ENCODE data around the gene FBXO31.

FBXO31 gene

DNA sequence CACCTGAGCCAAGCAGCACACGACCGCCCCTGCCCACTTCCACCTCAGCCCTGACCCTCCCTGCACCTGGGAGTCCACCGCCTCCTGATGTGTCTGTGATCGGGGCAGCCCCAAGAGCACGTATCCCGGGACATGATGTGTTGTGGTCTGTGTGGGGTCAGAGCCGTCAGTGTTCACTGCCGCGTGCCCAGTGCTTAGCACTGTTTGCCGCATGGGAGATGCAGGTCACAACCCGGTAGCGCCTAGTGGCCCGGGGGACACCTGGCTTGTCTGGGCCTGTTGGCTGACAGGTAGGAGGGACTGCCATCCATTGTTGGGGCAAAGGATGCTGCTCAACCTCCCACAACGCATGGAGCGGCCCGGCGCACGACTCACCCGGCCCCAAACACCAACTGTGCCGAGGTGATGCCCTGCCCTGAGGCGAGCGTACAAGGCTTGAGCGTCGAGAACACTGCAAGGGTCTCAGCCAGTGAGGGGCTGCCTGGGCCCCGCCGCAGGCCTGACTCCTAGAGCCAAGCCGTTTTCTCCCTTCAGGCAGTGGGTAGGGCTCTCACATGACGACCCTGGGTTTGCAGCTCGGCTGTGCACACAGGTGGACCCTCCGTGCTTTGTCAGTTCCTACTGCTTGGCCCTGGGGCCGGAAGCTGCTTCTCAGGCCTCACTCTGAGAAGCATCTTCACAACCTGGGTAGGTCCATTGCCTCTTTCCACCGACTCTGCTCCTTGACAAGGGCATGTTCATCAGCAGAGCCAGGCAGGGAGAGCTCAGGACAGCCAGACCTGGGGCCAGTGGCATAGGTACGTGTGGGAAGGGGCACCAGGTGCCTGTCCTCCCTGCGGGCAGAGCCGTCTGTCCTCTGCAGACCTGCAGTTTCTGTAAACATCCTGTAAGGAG lies 60.5 kb downstream of the FBXO31 start:
- Histone ChIP-seq H3K27ac (no peak overlapping the region), H3K4me3 (no peak overlapping the region), H3K4me1 (peaks cover 30% of the 10 kb centered on the region), H3K36me3 (peaks cover 66% of the 10 kb centered on the region), H4K20me1 (peaks cover 63% of the 10 kb centered on the region), H3K9ac (no peak overlapping the region), H3K9me3 (no peaks in the 10 kb centered on the region), H3K27me3 (no peaks in the 10 kb centered on the region; the same call in 1 of the 2 replicates), H3K4me2 (no peak overlapping the region)
- TF ChIP-seq Cebpa-rat (IDR thresholded peaks at IDR 0.05) = no peak

DNA sequence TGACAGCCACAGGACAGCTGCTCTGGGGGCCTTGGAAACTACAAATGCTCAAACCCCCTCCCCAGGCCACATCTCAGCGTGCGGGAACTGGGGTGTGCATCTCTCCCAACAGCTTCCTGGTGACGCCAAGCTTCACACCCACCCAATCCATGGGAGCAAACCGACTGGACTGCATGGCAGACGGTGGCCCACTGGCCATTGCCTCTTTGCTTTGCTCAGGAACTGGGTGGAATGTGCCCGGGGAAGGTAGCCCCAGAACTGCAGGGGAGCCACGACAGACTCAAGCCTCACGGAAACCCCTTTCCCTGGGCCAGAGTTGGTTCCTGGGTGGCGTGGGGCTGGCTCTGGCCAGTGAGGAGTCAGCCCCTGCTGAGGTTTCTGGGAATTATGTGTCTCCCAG lies 61.2 kb downstream of the FBXO31 start:
- no peaks in the 10 kb centered on the region; the same call in 1 of the 2 replicates for H3K27me3 ChIP-seq
- peaks cover 57% of the 10 kb centered on the region for H4K20me1 ChIP-seq
- no peak for TF ChIP-seq Cebpa-rat (IDR thresholded peaks at IDR 0.05)
- H3K36me3 ChIP-seq = peaks cover 58% of the 10 kb centered on the region
- no peak overlapping the region for H3K9ac ChIP-seq
- H3K27ac ChIP-seq = no peak overlapping the region
- no peaks in the 10 kb centered on the region for H3K9me3 ChIP-seq
- peaks cover 32% of the 10 kb centered on the region for H3K4me1 ChIP-seq
- no peak overlapping the region for H3K4me3 ChIP-seq
- no peak overlapping the region for H3K4me2 ChIP-seq

DNA sequence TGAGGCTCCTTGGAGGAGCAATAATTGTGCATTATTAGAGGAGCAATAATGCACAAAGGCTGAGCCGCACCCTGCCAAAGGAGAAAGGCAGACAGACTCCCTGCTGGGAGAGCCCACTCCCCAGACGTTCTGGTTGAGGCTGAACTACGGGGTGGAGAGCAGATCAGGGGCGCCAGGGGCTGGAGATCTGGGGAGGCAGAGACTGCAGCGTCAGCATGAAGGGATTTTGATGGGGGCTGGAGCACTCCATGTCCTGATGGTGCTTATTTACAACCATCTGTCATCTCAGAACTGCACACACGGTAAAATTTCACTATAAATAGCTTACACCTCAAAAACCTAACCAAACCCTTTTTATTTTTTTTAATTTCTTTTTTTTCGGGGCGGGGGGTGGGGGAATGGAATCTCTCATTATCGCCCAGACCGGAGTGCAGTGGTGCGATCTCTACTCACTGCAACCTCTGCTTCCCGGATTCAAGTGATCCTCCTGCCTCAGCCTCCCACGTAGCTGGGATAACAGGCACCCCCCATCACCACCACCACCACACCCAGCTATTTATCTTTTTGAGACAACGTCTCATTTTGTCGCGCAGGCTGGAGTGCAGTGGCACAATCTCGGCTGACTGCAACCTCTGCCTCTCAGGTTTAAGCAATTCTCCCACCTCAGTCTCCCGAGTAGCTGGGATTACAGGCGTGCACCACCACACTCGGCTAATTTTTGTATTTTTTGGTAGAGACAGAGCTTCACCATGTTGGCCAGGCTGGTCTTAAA lies 62.1 kb downstream of the FBXO31 start:
- Histone ChIP-seq H3K27me3 (no peaks in the 10 kb centered on the region; the same call in 1 of the 2 replicates), H3K4me1 (peaks cover 32% of the 10 kb centered on the region), H3K4me3 (no peak overlapping the region), H3K9ac (no peak overlapping the region), H3K9me3 (no peaks in the 10 kb centered on the region), H3K4me2 (no peak overlapping the region), H3K36me3 (peaks cover 54% of the 10 kb centered on the region), H3K27ac (no peak overlapping the region), H4K20me1 (peaks cover 49% of the 10 kb centered on the region)
- TF ChIP-seq Cebpa-rat (IDR thresholded peaks at IDR 0.05) = no peak

DNA sequence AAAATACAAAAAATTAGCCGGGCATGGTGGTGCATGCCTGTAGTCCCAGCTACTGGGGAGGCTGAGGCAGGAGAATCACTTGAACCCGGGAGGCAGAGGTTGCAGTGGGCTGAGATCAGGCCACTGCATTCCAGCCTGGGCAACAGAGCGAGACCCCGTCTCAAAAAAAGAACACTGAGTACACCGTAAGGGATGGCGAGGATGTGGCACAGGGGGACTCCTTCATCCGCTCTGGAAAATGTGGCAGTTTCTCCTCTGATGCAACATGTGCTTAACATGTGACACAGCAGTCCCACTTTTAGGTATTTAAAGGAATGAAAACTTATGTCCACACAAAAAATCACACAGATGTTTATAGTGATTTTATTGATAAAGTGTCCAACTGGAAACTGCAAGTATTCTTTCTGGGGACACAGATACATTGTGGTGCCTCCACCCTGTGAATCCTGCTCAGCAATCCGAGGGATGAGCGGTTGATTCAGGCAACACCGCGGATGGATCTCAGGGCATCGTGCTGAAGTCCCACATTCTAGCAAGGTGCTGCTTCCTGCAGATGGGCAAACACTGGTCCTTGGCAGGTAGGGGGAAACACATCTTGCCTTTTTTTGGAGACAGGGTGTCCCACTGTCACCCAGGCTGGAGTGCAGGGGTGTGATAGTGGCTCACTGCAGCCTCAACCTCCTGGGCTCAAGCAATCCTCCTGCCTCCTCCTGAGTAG lies 62.9 kb downstream of the FBXO31 start:
- Histone ChIP-seq H3K9ac (no peak overlapping the region), H3K9me3 (no peaks in the 10 kb centered on the region)

DNA sequence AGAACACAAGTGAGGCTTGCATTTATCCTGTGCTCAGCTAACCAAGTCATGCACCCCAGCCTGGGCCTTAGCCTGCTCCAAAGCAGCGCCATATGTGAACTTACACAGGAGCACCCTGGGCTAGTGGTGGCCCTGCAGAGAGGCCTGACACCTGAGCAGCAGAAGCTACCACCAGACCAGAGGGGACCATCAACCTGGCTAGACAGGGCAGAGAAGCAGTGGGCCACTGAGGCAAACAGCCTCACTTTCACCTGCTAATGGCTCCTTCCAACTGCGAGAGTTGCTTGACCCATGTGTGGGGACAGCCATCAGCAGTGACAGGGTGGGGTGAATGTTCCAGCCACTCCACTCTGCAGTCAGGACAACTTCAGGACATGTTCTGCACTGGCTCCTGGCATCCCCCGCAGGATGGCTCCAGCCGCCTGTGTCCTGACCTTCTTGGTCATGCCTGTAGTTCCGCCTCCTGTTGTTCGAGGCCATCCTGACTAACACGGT lies 63.5 kb downstream of the FBXO31 start:
- H3K36me3 ChIP-seq = peaks cover 54% of the 10 kb centered on the region
- no peak overlapping the region for H3K9ac ChIP-seq
- no peak for TF ChIP-seq Cebpa-rat (IDR thresholded peaks at IDR 0.05)
- no peaks in the 10 kb centered on the region; the same call in 1 of the 2 replicates for H3K27me3 ChIP-seq
- H3K9me3 ChIP-seq = no peaks in the 10 kb centered on the region
- no peak overlapping the region for H3K4me3 ChIP-seq
- H3K4me1 ChIP-seq = peaks cover 22% of the 10 kb centered on the region
- H3K4me2 ChIP-seq = no peak overlapping the region
- no peak overlapping the region for H3K27ac ChIP-seq
- H4K20me1 ChIP-seq = peaks cover 34% of the 10 kb centered on the region

More for the DNA sequence above, 62.9 kb downstream of the FBXO31 start:
- Histone ChIP-seq H3K4me2 (no peak overlapping the region), H3K4me3 (no peak overlapping the region), H3K36me3 (peaks cover 54% of the 10 kb centered on the region), H3K4me1 (peaks cover 29% of the 10 kb centered on the region), H4K20me1 (peaks cover 41% of the 10 kb centered on the region), H3K27me3 (no peaks in the 10 kb centered on the region; the same call in 1 of the 2 replicates), H3K27ac (no peak overlapping the region)
- TF ChIP-seq Cebpa-rat (IDR thresholded peaks at IDR 0.05) = no peak

DNA sequence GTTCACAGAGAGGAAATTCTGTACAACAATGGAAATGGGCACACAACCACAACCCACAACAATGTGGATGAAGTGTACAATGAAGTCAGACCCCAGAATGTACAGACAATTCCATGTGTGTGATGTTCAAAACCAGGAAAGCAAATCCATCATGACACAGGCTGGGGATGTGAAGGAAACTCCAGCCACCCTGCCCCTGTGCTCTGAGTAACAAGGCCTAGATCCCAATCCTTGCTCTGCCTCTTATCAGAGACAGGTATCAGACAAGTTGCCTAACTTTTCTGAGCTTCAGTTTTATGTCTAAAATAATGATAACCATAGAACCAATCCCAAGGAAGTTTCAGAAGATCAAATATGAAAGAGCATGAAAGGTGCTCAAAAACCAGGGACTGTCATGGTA lies 64.6 kb downstream of the FBXO31 start:
- peak overlapping the region; percentile 98; the same call in 1 of the 2 replicates for H3K9ac ChIP-seq
- TF ChIP-seq Cebpa-rat (IDR thresholded peaks at IDR 0.05) = no peak

DNA sequence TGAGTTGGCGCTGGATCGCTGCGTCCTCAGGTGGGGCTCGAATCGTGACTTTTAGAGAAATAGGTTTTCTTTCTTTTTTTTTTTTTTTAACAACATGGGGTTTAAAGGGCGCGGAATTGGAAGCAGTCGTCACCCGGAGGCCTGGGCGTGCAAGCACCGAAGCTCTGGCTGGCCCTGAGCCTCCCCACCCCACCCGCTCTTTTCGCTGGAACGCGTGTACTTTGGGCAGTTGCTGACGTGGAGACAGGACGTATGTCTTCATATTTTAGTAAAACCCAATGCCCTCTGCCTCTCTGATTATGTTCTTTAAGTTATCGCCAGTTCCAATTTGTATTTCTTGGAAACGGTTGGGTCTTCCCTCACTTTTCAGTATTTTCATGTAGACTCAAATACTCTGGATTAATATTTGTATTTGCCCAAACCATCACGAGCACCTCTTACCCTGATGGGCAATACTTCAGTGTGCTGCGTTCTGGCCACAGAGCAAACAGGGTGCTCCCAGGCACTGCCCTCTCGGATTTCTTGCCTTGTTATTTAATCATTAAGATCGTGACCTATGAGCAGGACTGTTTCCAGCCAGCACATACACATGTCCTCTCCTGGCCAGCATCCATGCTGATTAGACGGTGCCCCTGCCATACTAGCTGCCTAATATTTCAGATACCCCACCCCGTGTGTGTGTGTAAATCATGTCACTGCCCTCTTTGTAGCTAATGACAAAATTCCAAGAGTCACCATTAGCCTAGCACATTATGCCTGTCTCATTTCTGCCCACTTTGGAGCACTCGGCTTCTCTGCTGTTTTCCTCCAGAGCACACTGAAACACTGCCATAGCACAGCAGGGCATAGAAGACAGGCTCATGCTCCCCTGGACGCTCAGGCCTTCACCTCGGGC lies 65.6 kb downstream of the FBXO31 start:
- Histone ChIP-seq H3K27me3 (no peaks in the 10 kb centered on the region; the same call in 1 of the 2 replicates), H3K27ac (peak overlapping the region; percentile 96), H3K4me2 (peak overlapping the region; percentile 99), H3K4me1 (peaks cover 11% of the 10 kb centered on the region), H3K9me3 (no peaks in the 10 kb centered on the region), H3K9ac (peak overlapping the region; percentile 98), H3K36me3 (peaks cover 40% of the 10 kb centered on the region), H4K20me1 (peaks cover 14% of the 10 kb centered on the region), H3K4me3 (peak overlapping the region; percentile 92)
- TF ChIP-seq Cebpa-rat (IDR thresholded peaks at IDR 0.05) = no peak

More for the DNA sequence above, 64.6 kb downstream of the FBXO31 start:
- H3K36me3 ChIP-seq = peaks cover 50% of the 10 kb centered on the region
- H3K4me1 ChIP-seq = peaks cover 12% of the 10 kb centered on the region
- peak overlapping the region; percentile 99; the same call in 1 of the 2 replicates for H3K4me2 ChIP-seq
- H3K9me3 ChIP-seq = no peaks in the 10 kb centered on the region
- H4K20me1 ChIP-seq = peaks cover 24% of the 10 kb centered on the region
- H3K27me3 ChIP-seq = no peaks in the 10 kb centered on the region; the same call in 1 of the 2 replicates
- H3K27ac ChIP-seq = no peak overlapping the region
- H3K4me3 ChIP-seq = no peak overlapping the region

DNA sequence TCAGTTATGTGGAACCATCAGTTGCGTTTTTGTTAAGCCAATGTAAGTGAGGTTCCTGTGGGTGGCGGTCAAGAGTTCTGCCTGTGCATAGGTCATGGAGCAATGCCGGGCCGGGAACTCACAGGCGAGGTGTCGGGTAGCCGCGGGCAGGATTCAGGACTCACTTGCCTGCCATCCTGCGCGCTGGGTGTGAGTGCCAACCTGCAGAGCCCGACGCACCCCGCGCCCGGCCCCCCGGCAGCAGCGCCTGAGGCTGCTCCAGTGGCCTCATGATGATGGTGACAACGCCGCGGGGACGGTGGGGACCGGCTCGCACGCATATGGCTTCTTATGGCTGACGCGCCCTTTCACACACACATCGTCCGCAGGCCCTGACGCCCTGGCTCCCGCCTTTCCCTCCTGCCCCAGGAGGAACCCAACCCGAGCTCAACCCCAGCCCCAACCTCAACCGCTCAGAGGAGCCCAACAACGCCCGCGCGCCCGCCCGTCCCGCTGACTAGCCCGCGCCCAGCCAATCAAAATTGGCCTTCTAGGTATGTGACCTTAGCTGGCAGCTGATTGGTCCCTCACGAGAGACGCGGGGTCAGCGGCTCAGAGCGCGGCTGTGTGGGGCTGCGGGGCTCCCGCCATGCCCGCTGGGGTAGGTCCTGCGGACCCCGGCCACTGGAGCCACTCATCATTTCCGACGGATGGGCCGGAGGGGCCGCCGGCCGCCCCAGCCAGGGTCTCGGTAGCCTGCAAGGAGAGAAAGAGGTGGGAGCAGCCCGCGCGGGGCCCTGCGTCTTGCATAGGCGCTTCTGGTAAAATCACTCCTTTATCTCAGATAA lies 66.4 kb downstream of the FBXO31 start, which contains the start of gene C16orf95:
Gene C16orf95, minus strand, starts transcription at position 470 of the 827 bp plus-strand sequence. Its CDS starts 150 bp downstream, at position 320.
- Histone ChIP-seq H3K4me2 (peak within 1 kb of the TSS; percentile 99), H3K4me1 (peaks cover 11% of the 10 kb centered on the region), H3K27me3 (no peaks in the 10 kb centered on the region), H3K27ac (peak within 1 kb of the TSS; percentile 96), H3K36me3 (peaks cover 31% of the 10 kb centered on the region), H4K20me1 (peaks cover 11% of the 10 kb centered on the region), H3K9me3 (no peaks in the 10 kb centered on the region), H3K9ac (peak within 1 kb of the TSS; percentile 98), H3K4me3 (peak within 1 kb of the TSS; percentile 92)
- no peak for TF ChIP-seq Cebpa-rat (IDR thresholded peaks at IDR 0.05)
